Loucy (cell line): ENCODE data around the gene ALS2CL.

Experiments used
- EZH2phosphoT487 ChIP-seq: fragments of 200-600 bp; IDR thresholded peaks from 2 replicates; pipeline ENCODE4 v1.6.1; 2018; ENCODE audit warnings: antibody characterized with exemption, mild to moderate bottlenecking, moderate library complexity, borderline replicate concordance
- TF ChIP-seq, protein P1 (sequence below): fragments of 200-600 bp; sonication (generic); conservative IDR thresholded peaks from 2 replicates; pipeline ENCODE4 v1.5.1; 2014; ENCODE audit warnings: mild to moderate bottlenecking, antibody characterized with exemption, low read length

DNA sequence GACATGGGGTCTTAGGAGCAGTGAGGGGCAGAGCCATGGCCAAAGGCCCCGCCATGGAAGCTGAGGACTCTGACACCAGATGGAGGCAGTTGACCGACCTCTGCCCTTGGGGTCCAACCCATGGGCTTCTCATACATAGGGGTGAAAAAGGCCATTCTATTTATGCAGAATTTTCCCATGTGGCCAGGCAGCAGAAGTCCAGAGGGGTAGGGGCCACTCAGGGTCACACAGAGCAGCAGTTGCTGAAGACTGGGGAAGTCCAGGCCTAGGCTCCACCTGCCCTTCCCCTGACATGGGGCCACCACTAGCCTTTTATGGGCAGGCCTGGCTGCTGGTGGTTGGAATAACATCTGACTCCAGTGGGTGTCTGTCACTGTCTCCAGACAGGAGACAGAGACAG lies 17.8 kb upstream of the ALS2CL start:
- TF ChIP-seq, protein P1, sequence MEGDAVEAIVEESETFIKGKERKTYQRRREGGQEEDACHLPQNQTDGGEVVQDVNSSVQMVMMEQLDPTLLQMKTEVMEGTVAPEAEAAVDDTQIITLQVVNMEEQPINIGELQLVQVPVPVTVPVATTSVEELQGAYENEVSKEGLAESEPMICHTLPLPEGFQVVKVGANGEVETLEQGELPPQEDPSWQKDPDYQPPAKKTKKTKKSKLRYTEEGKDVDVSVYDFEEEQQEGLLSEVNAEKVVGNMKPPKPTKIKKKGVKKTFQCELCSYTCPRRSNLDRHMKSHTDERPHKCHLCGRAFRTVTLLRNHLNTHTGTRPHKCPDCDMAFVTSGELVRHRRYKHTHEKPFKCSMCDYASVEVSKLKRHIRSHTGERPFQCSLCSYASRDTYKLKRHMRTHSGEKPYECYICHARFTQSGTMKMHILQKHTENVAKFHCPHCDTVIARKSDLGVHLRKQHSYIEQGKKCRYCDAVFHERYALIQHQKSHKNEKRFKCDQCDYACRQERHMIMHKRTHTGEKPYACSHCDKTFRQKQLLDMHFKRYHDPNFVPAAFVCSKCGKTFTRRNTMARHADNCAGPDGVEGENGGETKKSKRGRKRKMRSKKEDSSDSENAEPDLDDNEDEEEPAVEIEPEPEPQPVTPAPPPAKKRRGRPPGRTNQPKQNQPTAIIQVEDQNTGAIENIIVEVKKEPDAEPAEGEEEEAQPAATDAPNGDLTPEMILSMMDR, result no peak
- no peak for TF ChIP-seq EZH2phosphoT487
